ENCODE results near the gene AKAP1. TPM values are rescaled to one million over a fixed set of nuclear protein-coding genes. Genes with fewer than 3 reads are reported as not detected.

Gene AKAP1
- total RNA-seq, 2 donors from 2014 or later, result 11.6 to 18.5 TPM

GRCh38 chr17:57082441-57082840 lies 2.6 kb upstream of the AKAP1 start:
- Histone ChIP-seq H3K9ac (ENCODE audit: extremely low read depth, low read length, poor library complexity, severe bottlenecking) (no peak overlapping the region), H3K27me3 (ENCODE audit: control insufficient read depth, insufficient read depth, low read length, poor library complexity, severe bottlenecking) (peaks cover 42% of the 10 kb centered on the region), H3K36me3 (ENCODE audit: control insufficient read depth, insufficient read depth, low read length) (no peaks in the 10 kb centered on the region), H3K27ac (ENCODE audit: low read depth, low read length) (no peak overlapping the region), H3K9me3 (ENCODE audit: control insufficient read depth, low read length) (no peaks in the 10 kb centered on the region), H3K4me3 (ENCODE audit: low read length) (no peak overlapping the region), H3K4me1 (ENCODE audit: control insufficient read depth, insufficient read depth, low read length) (no peaks in the 10 kb centered on the region)
- Mint-ChIP-seq H3K27me3 (ENCODE audit: insufficient read depth) (peaks cover 29% of the 10 kb centered on the region), H3K4me3 (no peak overlapping the region), H3K36me3 (ENCODE audit: low read depth) (no peaks in the 10 kb centered on the region), H3K4me1 (peaks cover 22% of the 10 kb centered on the region), H3K27ac (no peak overlapping the region), H3K9me3 (no peaks in the 10 kb centered on the region)
- no peak for DNase-seq
- 78 to 85% methylated on average over 2 of the region's 2 CpGs for WGBS, 2 experiments (ENCODE audit: insufficient coverage in 1 of 2, insufficient read length in 1 of 2)
- TF ChIP-seq CTCF (conservative IDR thresholded peaks at IDR 0.05), result no peak

- Histone ChIP-seq H3K9ac (ENCODE audit: extremely low read depth, low read length, poor library complexity, severe bottlenecking) (peak overlapping the region; percentile 89), H3K36me3 (ENCODE audit: control insufficient read depth, insufficient read depth, low read length) (no peaks in the 10 kb centered on the region), H3K4me3 (ENCODE audit: low read length) (peak overlapping the region; percentile 97), H3K27me3 (ENCODE audit: control insufficient read depth, insufficient read depth, low read length, poor library complexity, severe bottlenecking) (peaks cover 31% of the 10 kb centered on the region), H3K9me3 (ENCODE audit: control insufficient read depth, low read length) (no peaks in the 10 kb centered on the region), H3K4me1 (ENCODE audit: control insufficient read depth, insufficient read depth, low read length) (no peaks in the 10 kb centered on the region), H3K27ac (ENCODE audit: low read depth, low read length) (peak overlapping the region; percentile 66)
- H3K27ac Mint-ChIP-seq, result peak overlapping the region; percentile 94
- no peaks in the 10 kb centered on the region for H3K36me3 Mint-ChIP-seq (ENCODE audit: low read depth)
- peaks cover 17% of the 10 kb centered on the region for H3K27me3 Mint-ChIP-seq (ENCODE audit: insufficient read depth)
- DNase-seq, result no peak
- no peak for TF ChIP-seq CTCF (conservative IDR thresholded peaks at IDR 0.05)
- peaks cover 37% of the 10 kb centered on the region for H3K4me1 Mint-ChIP-seq
- H3K9me3 Mint-ChIP-seq, result no peaks in the 10 kb centered on the region
- WGBS, 2 experiments (ENCODE audit: insufficient coverage in 1 of 2, insufficient read length in 1 of 2), result 0 to 5% methylated on average over 6 to 7 of the region's 7 CpGs
- peak overlapping the region; percentile 80 for H3K4me3 Mint-ChIP-seq
Observed at GRCh38 chr17:57084361-57084801, 665 bp upstream of the AKAP1 start.

- Mint-ChIP-seq H3K4me1 (peaks cover 43% of the 10 kb centered on the region), H3K27ac (no peak overlapping the region), H3K9me3 (no peaks in the 10 kb centered on the region), H3K27me3 (ENCODE audit: insufficient read depth) (peaks cover 15% of the 10 kb centered on the region), H3K36me3 (ENCODE audit: low read depth) (no peaks in the 10 kb centered on the region), H3K4me3 (peak overlapping the region; percentile 80)
- peak; percentile 42 for TF ChIP-seq CTCF (conservative IDR thresholded peaks at IDR 0.05)
- Histone ChIP-seq H3K4me3 (ENCODE audit: low read length) (peak overlapping the region; percentile 77), H3K9ac (ENCODE audit: extremely low read depth, low read length, poor library complexity, severe bottlenecking) (peak overlapping the region; percentile 21), H3K27me3 (ENCODE audit: control insufficient read depth, insufficient read depth, low read length, poor library complexity, severe bottlenecking) (peaks cover 21% of the 10 kb centered on the region), H3K4me1 (ENCODE audit: control insufficient read depth, insufficient read depth, low read length) (no peaks in the 10 kb centered on the region), H3K36me3 (ENCODE audit: control insufficient read depth, insufficient read depth, low read length) (no peaks in the 10 kb centered on the region), H3K9me3 (ENCODE audit: control insufficient read depth, low read length) (no peaks in the 10 kb centered on the region), H3K27ac (ENCODE audit: low read depth, low read length) (no peak overlapping the region)
- 0 to 1% methylated on average over 39 to 75 of the region's 75 CpGs for WGBS, 2 experiments (ENCODE audit: insufficient coverage in 1 of 2, insufficient read length in 1 of 2)
- DNase-seq, result peak; percentile 91
Observed at GRCh38 chr17:57085448-57086068, 512 bp downstream of the AKAP1 start.

Measured in endodermal cell (in vitro differentiated cells).